ENCODE data around the gene RASAL1. TPM values are rescaled to one million over a fixed set of nuclear protein-coding genes. Genes with fewer than 3 reads are reported as not detected.

Gene RASAL1
- total RNA-seq, 4 donors from 2014 or later: not detected

DNA sequence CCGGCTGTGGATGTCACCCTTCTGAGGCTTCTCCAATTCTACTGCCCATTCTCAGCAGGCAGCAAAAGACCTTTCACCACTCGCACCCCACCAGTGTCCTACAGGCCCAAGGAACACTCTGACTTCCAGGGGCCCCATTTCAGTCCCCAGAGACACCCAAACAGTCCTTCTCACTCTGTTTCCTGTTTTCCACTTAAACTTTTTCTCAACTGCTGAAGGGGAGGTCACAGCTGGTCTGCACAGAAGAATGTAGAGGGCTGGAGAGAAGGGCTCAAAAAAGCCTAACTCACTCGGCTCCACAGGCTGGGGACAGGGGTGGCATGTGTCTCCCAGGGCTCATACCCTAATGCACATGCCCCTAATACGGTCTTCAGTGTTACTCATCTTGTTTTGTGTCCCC, 83.2 kb downstream of the RASAL1 start:
- Histone ChIP-seq H3K9me3 (no peaks in the 10 kb centered on the region), H3K4me3 (no peak overlapping the region), H3K4me1 (no peaks in the 10 kb centered on the region), H3K27ac (no peak overlapping the region), H3K27me3 (peaks cover 20 to 29% (median 22%) of the 10 kb centered on the region in 3 donors), H3K36me3 (no peaks in the 10 kb centered on the region)
- ATAC-seq (no peak), DNase-seq (no peak)
- in situ Hi-C loops (cut with MboI; ENCODE audit: low sequenced_read_pairs in 4 of 4): no loop called here
- TF ChIP-seq CTCF (IDR thresholded peaks at IDR 0.05 in 4 of 5, conservative IDR thresholded peaks at IDR 0.05 in 1 of 5) (no peak), POLR2A (IDR thresholded peaks at IDR 0.05) (no peak)
- intact Hi-C loops (cut with DNase I; ENCODE audit: low total_unique reads): no loop called here

GRCh38 chr12:113051759-113052158, 83.8 kb downstream of the RASAL1 start:
- intact Hi-C loops (cut with DNase I; ENCODE audit: low total_unique reads): no loop called here
- no peaks in the 10 kb centered on the region for H3K36me3 ChIP-seq
- ATAC-seq (no peak), DNase-seq (no peak)
- no peaks in the 10 kb centered on the region for H3K4me1 ChIP-seq
- no peaks in the 10 kb centered on the region for H3K9me3 ChIP-seq
- no peak overlapping the region for H3K4me3 ChIP-seq
- no peak overlapping the region for H3K27ac ChIP-seq
- TF ChIP-seq POLR2A (IDR thresholded peaks at IDR 0.05): no peak
- TF ChIP-seq CTCF (IDR thresholded peaks at IDR 0.05 in 4 of 5, conservative IDR thresholded peaks at IDR 0.05 in 1 of 5): no peak
- H3K27me3 ChIP-seq: peaks cover 15 to 25% (median 16%) of the 10 kb centered on the region in 3 donors
- in situ Hi-C loops (cut with MboI; ENCODE audit: low sequenced_read_pairs in 4 of 4): no loop called here

GRCh38 chr12:113050795-113051194, 84.8 kb downstream of the RASAL1 start:
- intact Hi-C loops (cut with DNase I; ENCODE audit: low total_unique reads): no loop called here
- in situ Hi-C loops (cut with MboI; ENCODE audit: low sequenced_read_pairs in 4 of 4): no loop called here
- peaks cover 6 to 15% (median 7%) of the 10 kb centered on the region in 3 donors for H3K27me3 ChIP-seq
- TF ChIP-seq CTCF (IDR thresholded peaks at IDR 0.05 in 4 of 5, conservative IDR thresholded peaks at IDR 0.05 in 1 of 5): no peak
- TF ChIP-seq POLR2A (IDR thresholded peaks at IDR 0.05): no peak
- no peak overlapping the region for H3K27ac ChIP-seq
- no peaks in the 10 kb centered on the region for H3K36me3 ChIP-seq
- H3K4me3 ChIP-seq: no peak overlapping the region
- H3K9me3 ChIP-seq: no peaks in the 10 kb centered on the region
- DNase-seq (no peak), ATAC-seq (no peak)
- no peaks in the 10 kb centered on the region for H3K4me1 ChIP-seq

DNA sequence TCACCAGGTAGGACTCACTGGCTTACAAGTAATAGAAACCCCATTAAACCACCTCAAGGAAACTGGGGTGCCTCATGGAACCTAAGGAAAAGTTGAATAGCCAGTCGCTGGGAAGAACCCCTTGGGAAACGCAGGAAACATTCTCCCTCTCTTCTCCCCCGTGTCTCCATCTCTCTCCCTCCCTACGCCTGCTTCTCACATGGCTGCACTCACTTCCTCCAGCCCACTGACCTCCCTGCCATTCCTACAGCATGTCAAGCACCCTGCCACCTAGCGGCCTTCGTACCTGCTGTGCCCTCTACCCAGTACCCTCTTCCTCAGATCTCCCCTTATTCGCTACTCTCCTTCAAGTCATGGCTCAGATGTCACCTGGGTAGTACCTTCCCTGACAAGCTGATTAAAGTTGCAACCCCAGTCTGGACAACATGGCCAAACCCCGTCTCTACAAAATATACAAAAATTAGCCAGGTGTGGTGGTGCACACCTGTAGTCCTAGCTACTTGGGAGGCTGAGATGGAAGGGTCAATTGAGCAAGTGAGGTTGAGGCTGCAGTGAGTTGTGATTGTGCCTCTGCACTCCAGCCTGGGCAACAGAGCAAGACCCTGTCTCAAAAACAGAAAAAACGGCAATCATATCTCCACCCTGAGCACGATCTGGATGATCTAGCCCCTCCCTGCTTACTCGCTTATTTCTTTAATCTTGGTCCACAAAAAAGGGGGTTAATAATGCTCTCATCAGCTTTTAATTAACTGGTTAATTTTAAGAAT, 85.4 kb downstream of the RASAL1 start:
- no peaks in the 10 kb centered on the region for H3K9me3 ChIP-seq
- in situ Hi-C loops (cut with MboI; ENCODE audit: low sequenced_read_pairs in 4 of 4) (loop anchor here in 1 of 4 donors (5.0 kb wide), 2 partner anchors 47 to 102 kb away; no protein-coding TSS in a partner anchor), intact Hi-C loops (cut with DNase I; ENCODE audit: low total_unique reads) (loop anchor here (2.0 to 5.0 kb wide), 3 partner anchors 49 to 122 kb away; no protein-coding TSS in a partner anchor)
- no peak for TF ChIP-seq POLR2A (IDR thresholded peaks at IDR 0.05)
- no peak for TF ChIP-seq CTCF (IDR thresholded peaks at IDR 0.05 in 4 of 5, conservative IDR thresholded peaks at IDR 0.05 in 1 of 5)
- H3K4me1 ChIP-seq: no peaks in the 10 kb centered on the region
- no peak for ATAC-seq
- DNase-seq: no peak
- H3K4me3 ChIP-seq: no peak overlapping the region
- no peaks in the 10 kb centered on the region for H3K36me3 ChIP-seq
- H3K27ac ChIP-seq: no peak overlapping the region
- H3K27me3 ChIP-seq: peaks cover under 1 to 10% (median under 1%) of the 10 kb centered on the region in 3 donors

Small RNA genes lying within 50 kb of the gene (microRNA-seq; reads per million reads assigned to microRNA genes)
- gene MIR7106 (ENCODE audit: borderline replicate concordance in 2 of 2): 0 reads per million in 2 donors

Other genes starting within 250 kb of the RASAL1 start
- gene OAS1, start 228.8 kb downstream of the RASAL1 start, total RNA-seq: 1 to 10 TPM; 1.2 to 2.7 (median 1.8) TPM
- 1 to 10 TPM; 1.4 to 5.3 (median 4.2) TPM for gene OAS3, start 197.3 kb downstream of the RASAL1 start, total RNA-seq
- gene OAS2, start 157.2 kb downstream of the RASAL1 start, total RNA-seq: 1 to 10 TPM; 1.7 to 5.2 (median 2.5) TPM
- 1 to 10 TPM in 1 of 4 donors, under 1 TPM in 3; 0.49 to 1.1 (median 0.77) TPM for gene DTX1, start 79.0 kb downstream of the RASAL1 start, total RNA-seq
- gene CFAP73, start 14.0 kb upstream of the RASAL1 start, total RNA-seq: not detected
- gene DDX54, start 49.7 kb upstream of the RASAL1 start, total RNA-seq: 100 to 1,000 TPM in 3 of 4 donors, 10 to 100 TPM in 1; 90.0 to 144 (median 108) TPM
- gene RITA1, start 50.0 kb upstream of the RASAL1 start, total RNA-seq: 10 to 100 TPM; 17.7 to 31.2 (median 23.1) TPM
- 10 to 100 TPM; 21.4 to 27.0 (median 25.4) TPM for gene TPCN1, start 85.7 kb upstream of the RASAL1 start, total RNA-seq
- gene SLC8B1, start 199.3 kb upstream of the RASAL1 start, total RNA-seq: 10 to 100 TPM in 3 of 4 donors, 1 to 10 TPM in 1; 8.2 to 21.2 (median 14.5) TPM
- gene PLBD2, start 222.8 kb upstream of the RASAL1 start, total RNA-seq: 10 to 100 TPM; 12.0 to 28.9 (median 26.8) TPM